Ovary (tissue), 3 donors: ENCODE data around the gene VEPH1.

Experiments
- EP300 ChIP-seq: sonication (generic); formaldehyde crosslinking; IDR thresholded peaks from one replicate; pipeline ENCODE4 v1.6.1; 2017; ENCODE audit warnings: antibody characterized with exemption
- POLR2A ChIP-seq: fragments of 450-650 bp; IDR thresholded peaks from one replicate; pipeline ENCODE4 v1.6.1; 2017; ENCODE audit warnings: antibody characterized with exemption, mild to moderate bottlenecking, moderate library complexity
- TF ChIP-seq, protein P1 (sequence below), 3 donors: fragments of 450-650 bp in 2 of 3; fragments of 200-600 bp in 1 of 3; IDR thresholded peaks; one replicate each; pipeline versions ENCODE4 v1.5.1 to v1.8.0; 2016 to 2022; ENCODE audit warnings: antibody characterized with exemption in 3 of 3, mild to moderate bottlenecking in 1 of 3
- donor health status: DM: no; HTN: no; CAD: no.

DNA sequence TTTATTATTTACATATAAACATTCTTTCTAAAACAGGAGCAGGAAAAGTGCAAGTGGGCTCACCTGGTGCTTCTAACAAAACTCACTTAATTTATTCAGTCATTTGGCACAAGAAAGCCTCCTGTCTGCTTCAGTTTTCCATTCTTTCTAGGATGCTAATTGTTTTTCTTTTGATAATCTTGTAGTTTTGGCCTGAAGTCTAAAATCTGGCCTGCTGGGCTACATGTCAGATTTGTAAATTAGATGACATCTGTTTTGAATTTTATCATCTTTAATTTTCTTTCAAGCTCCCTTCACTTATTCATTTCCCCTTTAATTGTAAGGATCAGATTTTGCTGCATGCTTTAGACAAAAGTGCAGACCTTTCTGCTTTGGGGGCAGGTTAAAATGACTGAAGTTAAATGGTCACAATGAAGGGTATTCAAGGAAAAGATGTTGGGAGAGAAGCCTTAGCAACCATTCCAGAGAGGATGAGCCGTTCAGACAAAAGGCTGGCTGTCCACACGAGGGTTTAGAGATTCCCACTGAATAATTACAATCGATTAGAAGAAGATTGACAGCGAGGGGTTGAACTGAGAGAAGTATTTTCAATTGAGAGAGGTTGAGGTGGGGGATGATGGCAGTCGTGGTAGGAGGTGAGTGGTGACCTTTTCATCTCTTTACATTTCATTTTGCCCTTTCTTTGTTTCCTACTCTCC, 126.5 kb downstream of the VEPH1 start:
- TF ChIP-seq, protein P1, sequence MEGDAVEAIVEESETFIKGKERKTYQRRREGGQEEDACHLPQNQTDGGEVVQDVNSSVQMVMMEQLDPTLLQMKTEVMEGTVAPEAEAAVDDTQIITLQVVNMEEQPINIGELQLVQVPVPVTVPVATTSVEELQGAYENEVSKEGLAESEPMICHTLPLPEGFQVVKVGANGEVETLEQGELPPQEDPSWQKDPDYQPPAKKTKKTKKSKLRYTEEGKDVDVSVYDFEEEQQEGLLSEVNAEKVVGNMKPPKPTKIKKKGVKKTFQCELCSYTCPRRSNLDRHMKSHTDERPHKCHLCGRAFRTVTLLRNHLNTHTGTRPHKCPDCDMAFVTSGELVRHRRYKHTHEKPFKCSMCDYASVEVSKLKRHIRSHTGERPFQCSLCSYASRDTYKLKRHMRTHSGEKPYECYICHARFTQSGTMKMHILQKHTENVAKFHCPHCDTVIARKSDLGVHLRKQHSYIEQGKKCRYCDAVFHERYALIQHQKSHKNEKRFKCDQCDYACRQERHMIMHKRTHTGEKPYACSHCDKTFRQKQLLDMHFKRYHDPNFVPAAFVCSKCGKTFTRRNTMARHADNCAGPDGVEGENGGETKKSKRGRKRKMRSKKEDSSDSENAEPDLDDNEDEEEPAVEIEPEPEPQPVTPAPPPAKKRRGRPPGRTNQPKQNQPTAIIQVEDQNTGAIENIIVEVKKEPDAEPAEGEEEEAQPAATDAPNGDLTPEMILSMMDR (IDR thresholded peaks at IDR 0.05) = no peak
- TF ChIP-seq EP300 (no peak), POLR2A (no peak)
